Osteocyte (in vitro differentiated cells): Measurements from ENCODE around the gene PANK1. TPM values are rescaled to one million over a fixed set of nuclear protein-coding genes. Genes with fewer than 3 reads are reported as not detected.

Source experiments
- DNase-seq: peaks from one replicate; pipeline ENCODE4 v3.0.0; 2021; ENCODE audit warnings: mixed read lengths; ENCODE audit not compliant: unreplicated experiment; ENCODE audit errors: extremely low spot score
- H3K27ac Mint-ChIP-seq: one replicate; pipeline ENCODE4 v1.8.0; 2021; ENCODE audit warnings: mild to moderate bottlenecking, mixed read lengths; ENCODE audit not compliant: unreplicated experiment
- H3K27me3 Mint-ChIP-seq: one replicate; pipeline ENCODE4 v1.8.0; 2021; ENCODE audit warnings: mixed read lengths; ENCODE audit not compliant: unreplicated experiment
- H3K36me3 Mint-ChIP-seq: one replicate; pipeline ENCODE4 v1.8.0; 2021; ENCODE audit warnings: mixed read lengths; ENCODE audit not compliant: unreplicated experiment
- H3K4me1 Mint-ChIP-seq: one replicate; pipeline ENCODE4 v1.8.0; 2021; ENCODE audit warnings: mixed read lengths; ENCODE audit not compliant: unreplicated experiment
- H3K4me3 Mint-ChIP-seq: one replicate; pipeline ENCODE4 v1.8.0; 2021; ENCODE audit warnings: mild to moderate bottlenecking, moderate library complexity, mixed read lengths; ENCODE audit not compliant: unreplicated experiment
- H3K9me3 Mint-ChIP-seq: one replicate; pipeline ENCODE4 v1.8.0; 2021; ENCODE audit warnings: mixed read lengths; ENCODE audit not compliant: unreplicated experiment
- CTCF ChIP-seq: fragments of 200-600 bp; sonication (generic); IDR thresholded peaks from 2 replicates; pipeline ENCODE4 v1.5.0; 2021; ENCODE audit warnings: antibody characterized with exemption, mild to moderate bottlenecking, moderate library complexity
- total RNA-seq: library from RNA; stranded (reverse); gene quantifications from 2 replicates; pipeline ENCODE4 v1.2.1, GENCODE V29; 2021

Gene PANK1
- total RNA-seq, 1 donor from 2014 or later, result 6.6 TPM

- Mint-ChIP-seq H3K36me3 (peaks cover 21% of the 10 kb centered on the region), H3K9me3 (peaks cover 12% of the 10 kb centered on the region), H3K4me1 (peaks cover 17% of the 10 kb centered on the region), H3K27ac (no peak overlapping the region), H3K27me3 (no peaks in the 10 kb centered on the region), H3K4me3 (no peak overlapping the region)
- no peak for TF ChIP-seq CTCF
- no peak for DNase-seq
Measured at GRCh38 chr10:89580243-89580642, 64.8 kb downstream of the PANK1 start.

- TF ChIP-seq CTCF, result no peak
- DNase-seq, result no peak
- Mint-ChIP-seq H3K4me1 (peaks cover 28% of the 10 kb centered on the region), H3K9me3 (peaks cover 12% of the 10 kb centered on the region), H3K27ac (no peak overlapping the region), H3K36me3 (peaks cover 4% of the 10 kb centered on the region), H3K4me3 (no peak overlapping the region), H3K27me3 (no peaks in the 10 kb centered on the region)
Measured at GRCh38 chr10:89576696-89577095, 68.3 kb downstream of the PANK1 start.

GRCh38 chr10:89576022-89576421 is 69.0 kb downstream of the PANK1 start:
- Mint-ChIP-seq H3K9me3 (peaks cover 12% of the 10 kb centered on the region), H3K27ac (peak overlapping the region; percentile 52), H3K27me3 (no peaks in the 10 kb centered on the region), H3K4me1 (peaks cover 28% of the 10 kb centered on the region), H3K4me3 (no peak overlapping the region), H3K36me3 (peaks cover 4% of the 10 kb centered on the region)
- DNase-seq, result no peak
- no peak for TF ChIP-seq CTCF

- Mint-ChIP-seq H3K27ac (peak overlapping the region; percentile 63), H3K4me1 (peaks cover 25% of the 10 kb centered on the region), H3K4me3 (no peak overlapping the region), H3K27me3 (no peaks in the 10 kb centered on the region), H3K9me3 (peaks cover 12% of the 10 kb centered on the region), H3K36me3 (peaks cover 4% of the 10 kb centered on the region)
- DNase-seq, result no peak
- TF ChIP-seq CTCF, result no peak
Measured at GRCh38 chr10:89575031-89575430, 70.0 kb downstream of the PANK1 start.

GRCh38 chr10:89574368-89574767 is 70.7 kb downstream of the PANK1 start:
- H3K27me3 Mint-ChIP-seq, result no peaks in the 10 kb centered on the region
- peaks cover 4% of the 10 kb centered on the region for H3K36me3 Mint-ChIP-seq
- peak overlapping the region; percentile 34 for H3K27ac Mint-ChIP-seq
- peaks cover 12% of the 10 kb centered on the region for H3K9me3 Mint-ChIP-seq
- peaks cover 25% of the 10 kb centered on the region for H3K4me1 Mint-ChIP-seq
- no peak overlapping the region for H3K4me3 Mint-ChIP-seq
- DNase-seq, result no peak
- TF ChIP-seq CTCF, result no peak
